HFFc6 (cell line): Measurements from ENCODE around the gene CELF4. TPM values are rescaled to one million over a fixed set of nuclear protein-coding genes. Genes with fewer than 3 reads are reported as not detected.

Experiments
- DNase-seq: peaks from one replicate; pipeline ENCODE4 v3.0.0-alpha.2; 2018
- H3K27ac Mint-ChIP-seq: 2 replicates; pipeline ENCODE4 v1.8.0; 2020; ENCODE audit warnings: mild to moderate bottlenecking, mixed read lengths
- H3K27me3 Mint-ChIP-seq: 2 replicates; pipeline ENCODE4 v1.8.0; 2021; ENCODE audit warnings: mild to moderate bottlenecking, moderate library complexity, mixed read lengths; ENCODE audit not compliant: insufficient read depth
- H3K36me3 Mint-ChIP-seq: 2 replicates; pipeline ENCODE4 v1.8.0; 2021; ENCODE audit warnings: low read depth, mixed read lengths
- H3K4me1 Mint-ChIP-seq: 2 replicates; pipeline ENCODE4 v1.8.0; 2020; ENCODE audit warnings: low read depth, mixed read lengths
- H3K4me3 Mint-ChIP-seq: 2 replicates; pipeline ENCODE4 v1.8.0; 2020; ENCODE audit warnings: mild to moderate bottlenecking, moderate library complexity, mixed read lengths
- H3K9me3 Mint-ChIP-seq: 2 replicates; pipeline ENCODE4 v1.8.0; 2020; ENCODE audit warnings: mild to moderate bottlenecking, mixed read lengths
- total RNA-seq, 6 experiments: library from RNA; stranded (reverse); fragmentation: NEBNext Ultra II Directional; extraction: Animal tissue kit (Norgen Biotek cat#: 25700); gene quantifications; 2 replicates in 1 of 6; 3 replicates in 5 of 6; pipeline ENCODE4 v1.2.3, GENCODE V29; 2021
- TF ChIP-seq, protein P1 (sequence below): fragments of 200-600 bp; sonication (generic); IDR thresholded peaks from 2 replicates; pipeline ENCODE4 v1.5.0; 2021; ENCODE audit warnings: antibody characterized with exemption, mild to moderate bottlenecking

Gene CELF4
- total RNA-seq, 6 experiments from 2014 or later = not detected

DNA sequence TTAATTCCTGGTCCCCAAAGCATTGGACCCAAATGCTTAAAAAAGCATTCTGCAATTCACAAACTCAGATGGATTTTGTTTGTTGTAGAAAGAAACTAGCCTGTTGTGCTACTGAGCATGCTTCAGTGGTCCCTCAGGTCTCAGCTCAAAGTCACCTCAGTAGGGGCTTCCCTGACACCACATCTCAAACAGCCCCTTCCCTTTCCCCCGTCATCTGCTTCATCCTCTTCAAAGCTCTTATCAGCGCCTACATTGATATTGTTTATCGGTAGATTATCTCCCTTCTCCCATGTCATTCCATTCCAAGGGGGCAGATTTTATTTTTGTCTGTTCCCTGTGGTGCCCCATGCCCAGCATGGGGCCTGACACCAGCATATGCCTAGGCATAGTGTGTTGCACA is 172.9 kb downstream of the CELF4 start:
- Mint-ChIP-seq H3K9me3 (peaks cover 10% of the 10 kb centered on the region; the same call in 1 of the 2 replicates), H3K27me3 (peaks cover 19% of the 10 kb centered on the region), H3K4me3 (no peak overlapping the region)

DNA sequence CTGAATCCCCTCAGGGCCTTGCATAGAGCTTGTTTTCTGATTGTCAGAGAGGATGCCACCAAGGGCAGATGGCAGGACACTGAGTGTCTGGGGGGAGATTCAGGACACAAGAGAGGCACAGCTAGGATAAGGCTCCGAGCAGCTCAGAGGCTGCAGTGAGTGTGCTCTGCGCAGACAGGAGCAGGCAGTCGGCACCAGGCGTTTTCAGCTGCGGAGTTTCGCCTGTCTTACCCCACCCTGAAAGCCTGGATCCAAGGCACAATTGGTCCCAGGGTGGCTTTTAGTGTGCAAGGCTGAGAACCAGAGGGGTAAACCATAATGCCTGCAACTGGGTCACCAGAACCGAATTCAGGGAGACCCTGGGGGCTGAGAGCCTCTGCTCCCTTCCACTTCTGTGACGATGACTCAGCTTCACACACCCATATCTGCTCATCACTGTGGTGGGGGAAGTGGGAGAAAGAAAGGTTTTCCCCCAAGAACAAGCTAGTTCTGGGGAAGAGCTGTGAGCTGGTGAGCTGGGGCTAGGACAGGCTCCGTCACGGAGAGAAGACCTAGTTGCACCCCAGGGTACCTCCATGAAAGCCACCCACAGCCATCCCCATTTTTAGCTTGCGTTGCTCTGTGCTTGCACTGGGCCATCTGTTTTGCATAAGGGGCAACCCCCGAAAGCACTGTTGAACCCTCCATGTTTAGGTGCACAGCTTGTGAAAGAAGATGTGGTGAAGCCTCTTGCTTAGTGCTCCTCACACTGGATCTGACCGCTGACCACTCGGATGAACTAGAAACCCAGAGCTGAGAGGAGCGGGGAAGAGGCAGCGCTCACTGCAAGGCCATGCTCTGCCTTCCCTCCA is 173.7 kb downstream of the CELF4 start:
- no peak for DNase-seq
- H3K27ac Mint-ChIP-seq = no peak overlapping the region
- H3K27me3 Mint-ChIP-seq = peaks cover 21% of the 10 kb centered on the region
- peaks cover 49% of the 10 kb centered on the region for H3K4me1 Mint-ChIP-seq
- TF ChIP-seq, protein P1, sequence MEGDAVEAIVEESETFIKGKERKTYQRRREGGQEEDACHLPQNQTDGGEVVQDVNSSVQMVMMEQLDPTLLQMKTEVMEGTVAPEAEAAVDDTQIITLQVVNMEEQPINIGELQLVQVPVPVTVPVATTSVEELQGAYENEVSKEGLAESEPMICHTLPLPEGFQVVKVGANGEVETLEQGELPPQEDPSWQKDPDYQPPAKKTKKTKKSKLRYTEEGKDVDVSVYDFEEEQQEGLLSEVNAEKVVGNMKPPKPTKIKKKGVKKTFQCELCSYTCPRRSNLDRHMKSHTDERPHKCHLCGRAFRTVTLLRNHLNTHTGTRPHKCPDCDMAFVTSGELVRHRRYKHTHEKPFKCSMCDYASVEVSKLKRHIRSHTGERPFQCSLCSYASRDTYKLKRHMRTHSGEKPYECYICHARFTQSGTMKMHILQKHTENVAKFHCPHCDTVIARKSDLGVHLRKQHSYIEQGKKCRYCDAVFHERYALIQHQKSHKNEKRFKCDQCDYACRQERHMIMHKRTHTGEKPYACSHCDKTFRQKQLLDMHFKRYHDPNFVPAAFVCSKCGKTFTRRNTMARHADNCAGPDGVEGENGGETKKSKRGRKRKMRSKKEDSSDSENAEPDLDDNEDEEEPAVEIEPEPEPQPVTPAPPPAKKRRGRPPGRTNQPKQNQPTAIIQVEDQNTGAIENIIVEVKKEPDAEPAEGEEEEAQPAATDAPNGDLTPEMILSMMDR = no peak
- H3K9me3 Mint-ChIP-seq = peaks cover 10% of the 10 kb centered on the region; the same call in 1 of the 2 replicates
- no peak overlapping the region for H3K4me3 Mint-ChIP-seq
- H3K36me3 Mint-ChIP-seq = no peaks in the 10 kb centered on the region

More for the DNA sequence above, 172.9 kb downstream of the CELF4 start:
- H3K27ac Mint-ChIP-seq = peak overlapping the region; percentile 2; the same call in 1 of the 2 replicates
- peaks cover 53% of the 10 kb centered on the region for H3K4me1 Mint-ChIP-seq
- no peaks in the 10 kb centered on the region for H3K36me3 Mint-ChIP-seq
- TF ChIP-seq, protein P1 = no peak
- DNase-seq = no peak

DNA sequence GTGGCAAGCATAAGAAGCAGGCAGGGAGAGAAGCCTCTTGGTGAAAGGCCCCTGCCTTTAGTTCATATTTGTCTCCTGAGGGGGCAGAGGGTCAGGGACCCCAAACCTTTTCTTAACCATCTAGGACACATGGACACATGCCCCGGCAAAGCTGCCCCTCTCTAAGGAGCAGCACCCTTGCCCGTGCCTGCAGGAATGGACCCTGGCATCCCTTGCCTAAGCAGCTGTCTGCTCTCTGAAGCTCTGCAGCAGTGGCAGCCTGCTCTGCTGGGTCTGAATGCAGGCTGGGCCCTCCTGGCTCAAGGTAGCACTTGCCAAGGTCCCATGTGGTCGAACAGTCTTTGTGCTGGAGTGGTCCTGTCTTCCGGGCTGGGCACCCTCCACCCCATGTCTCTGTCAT is 174.4 kb downstream of the CELF4 start:
- Mint-ChIP-seq H3K4me1 (peaks cover 41% of the 10 kb centered on the region), H3K36me3 (no peaks in the 10 kb centered on the region), H3K27me3 (peaks cover 21% of the 10 kb centered on the region), H3K27ac (no peak overlapping the region), H3K4me3 (no peak overlapping the region), H3K9me3 (peaks cover 10% of the 10 kb centered on the region; the same call in 1 of the 2 replicates)
- no peak for DNase-seq
- TF ChIP-seq, protein P1 = no peak

DNA sequence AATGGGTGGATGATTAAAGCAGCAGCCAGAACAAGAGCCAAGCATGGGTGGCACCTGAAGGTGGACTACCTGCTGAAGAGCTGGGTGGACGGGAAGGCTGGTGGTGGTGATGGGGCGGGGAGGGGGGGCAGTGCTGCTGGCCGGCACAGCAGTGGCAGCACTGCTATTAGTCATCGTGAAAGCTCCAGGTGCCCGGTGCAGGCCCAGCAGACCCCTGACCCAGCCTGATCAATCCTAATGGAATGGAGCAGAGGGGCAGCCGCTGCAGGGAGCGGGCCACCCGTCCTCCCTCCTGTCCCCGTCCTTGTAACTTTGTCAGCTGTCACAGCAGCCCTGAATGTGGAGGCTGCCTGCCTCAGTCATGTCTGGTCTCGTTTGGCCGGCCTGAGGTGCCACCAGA is 174.9 kb downstream of the CELF4 start:
- no peaks in the 10 kb centered on the region for H3K36me3 Mint-ChIP-seq
- no peak overlapping the region for H3K27ac Mint-ChIP-seq
- peaks cover 19% of the 10 kb centered on the region for H3K27me3 Mint-ChIP-seq

DNA sequence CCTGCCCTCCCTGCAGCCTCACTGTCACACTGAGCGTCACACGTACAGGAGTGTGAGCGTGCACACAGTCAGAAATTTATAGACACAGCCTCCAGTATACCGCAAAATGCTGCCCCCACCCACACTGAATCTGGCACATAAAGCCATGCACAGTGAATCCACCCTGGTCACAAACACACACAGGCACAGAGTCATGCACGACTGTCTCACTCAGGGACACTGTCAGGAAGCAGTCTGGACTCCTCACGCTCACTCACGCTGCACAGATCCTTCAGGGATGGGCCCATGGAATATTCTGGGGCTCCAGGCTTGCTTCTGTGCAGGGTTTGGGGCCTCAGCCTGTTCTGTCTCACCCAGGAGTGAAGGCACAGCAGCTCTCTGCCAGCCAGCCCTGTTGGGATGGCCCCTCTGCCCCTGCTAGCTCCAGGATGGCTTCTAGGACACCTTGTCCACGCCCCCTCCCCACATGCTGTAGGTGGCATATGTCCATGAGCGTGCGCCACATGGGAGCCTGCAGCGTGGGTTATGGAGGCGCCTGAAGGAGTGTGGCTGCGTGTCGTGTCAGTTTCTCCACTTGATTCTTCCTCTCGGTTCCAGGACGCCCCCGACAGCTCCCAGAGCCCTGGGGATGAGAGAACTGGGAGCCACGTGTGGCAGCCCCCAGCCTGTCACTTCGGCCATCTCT is 175.8 kb downstream of the CELF4 start:
- TF ChIP-seq, protein P1 = no peak
- peaks cover 29% of the 10 kb centered on the region for H3K4me1 Mint-ChIP-seq
- no peaks in the 10 kb centered on the region for H3K36me3 Mint-ChIP-seq
- no peak overlapping the region for H3K27ac Mint-ChIP-seq
- H3K4me3 Mint-ChIP-seq = no peak overlapping the region
- peaks cover 19% of the 10 kb centered on the region for H3K27me3 Mint-ChIP-seq
- no peak for DNase-seq
- peaks cover 10% of the 10 kb centered on the region; the same call in 1 of the 2 replicates for H3K9me3 Mint-ChIP-seq

More for the DNA sequence above, 174.9 kb downstream of the CELF4 start:
- H3K9me3 Mint-ChIP-seq = peaks cover 10% of the 10 kb centered on the region; the same call in 1 of the 2 replicates
- TF ChIP-seq, protein P1 = no peak
- H3K4me1 Mint-ChIP-seq = peaks cover 37% of the 10 kb centered on the region
- no peak for DNase-seq
- no peak overlapping the region for H3K4me3 Mint-ChIP-seq
